Adrenal gland (tissue), 5 donors: ENCODE data around the gene ZNF503.

Experiments used
- POLR2A ChIP-seq, 2 donors: fragments of 450-650 bp; IDR thresholded peaks; one replicate each; pipeline ENCODE4 v1.6.1; 2017; ENCODE audit warnings: antibody characterized with exemption in 2 of 2, mild to moderate bottlenecking in 2 of 2, moderate library complexity in 1 of 2
- TF ChIP-seq, protein P1 (sequence below), 6 experiments: fragments of 450-650 bp in 4 of 6; fragments of 200-600 bp in 2 of 6; sonication (generic) in 1 of 6; IDR thresholded peaks; 1 replicate in 5 of 6; 2 replicates in 1 of 6; pipeline versions ENCODE4 v1.5.1 to v1.8.0; 2016 to 2021; ENCODE audit warnings: antibody characterized with exemption in 6 of 6, mild to moderate bottlenecking in 2 of 6, moderate library complexity in 1 of 6
- donor health status: DM: no; HTN: no; CAD: no.

DNA sequence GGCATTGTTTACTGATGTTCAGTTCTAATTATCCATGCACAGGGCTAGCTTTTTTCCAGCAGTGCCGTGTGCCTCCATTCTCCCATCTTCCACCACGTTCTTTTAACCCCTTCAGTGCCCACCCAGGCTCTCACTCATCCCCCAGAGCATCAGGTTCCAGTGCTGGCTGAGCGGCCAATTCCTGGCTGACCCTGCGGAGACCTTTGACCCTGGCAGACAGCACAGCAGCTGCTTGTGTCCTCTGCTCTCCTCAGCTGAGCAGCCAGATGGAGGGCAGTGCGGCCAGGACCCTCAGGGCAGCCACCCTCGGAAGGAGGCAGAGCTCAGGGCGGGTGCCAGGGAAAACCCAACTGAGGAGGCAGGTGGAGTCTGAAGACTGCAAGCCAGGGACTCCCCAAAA lies 48.4 kb downstream of the ZNF503 start:
- TF ChIP-seq, protein P1, sequence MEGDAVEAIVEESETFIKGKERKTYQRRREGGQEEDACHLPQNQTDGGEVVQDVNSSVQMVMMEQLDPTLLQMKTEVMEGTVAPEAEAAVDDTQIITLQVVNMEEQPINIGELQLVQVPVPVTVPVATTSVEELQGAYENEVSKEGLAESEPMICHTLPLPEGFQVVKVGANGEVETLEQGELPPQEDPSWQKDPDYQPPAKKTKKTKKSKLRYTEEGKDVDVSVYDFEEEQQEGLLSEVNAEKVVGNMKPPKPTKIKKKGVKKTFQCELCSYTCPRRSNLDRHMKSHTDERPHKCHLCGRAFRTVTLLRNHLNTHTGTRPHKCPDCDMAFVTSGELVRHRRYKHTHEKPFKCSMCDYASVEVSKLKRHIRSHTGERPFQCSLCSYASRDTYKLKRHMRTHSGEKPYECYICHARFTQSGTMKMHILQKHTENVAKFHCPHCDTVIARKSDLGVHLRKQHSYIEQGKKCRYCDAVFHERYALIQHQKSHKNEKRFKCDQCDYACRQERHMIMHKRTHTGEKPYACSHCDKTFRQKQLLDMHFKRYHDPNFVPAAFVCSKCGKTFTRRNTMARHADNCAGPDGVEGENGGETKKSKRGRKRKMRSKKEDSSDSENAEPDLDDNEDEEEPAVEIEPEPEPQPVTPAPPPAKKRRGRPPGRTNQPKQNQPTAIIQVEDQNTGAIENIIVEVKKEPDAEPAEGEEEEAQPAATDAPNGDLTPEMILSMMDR (IDR thresholded peaks at IDR 0.05) = no peak
- TF ChIP-seq POLR2A (IDR thresholded peaks at IDR 0.05) = no peak
